Measurements from ENCODE around the gene SLC16A10.
"Not testable (repeated sequence)": the region's sequence is repeated elsewhere in the genome, so short reads cannot be mapped to it uniquely, and the experiment has no call there.

SLC16A10 gene

GRCh38 chr6:111087871-111088667 lies 766 bp downstream of the SLC16A10 start:
- DNase-seq, result peak; percentile 74

GRCh38 chr6:111088668-111089003 lies 1.3 kb downstream of the SLC16A10 start:
- no peak for DNase-seq

GRCh38 chr6:111090766-111091165 lies 3.5 kb downstream of the SLC16A10 start:
- DNase-seq, result no peak

- no peak for DNase-seq
Measured at GRCh38 chr6:111091987-111092386, 4.7 kb downstream of the SLC16A10 start.

- DNase-seq, result not testable (repeated sequence)
Measured at GRCh38 chr6:111095488-111095887, 8.2 kb downstream of the SLC16A10 start.

- DNase-seq, result peak; percentile 78
Measured at GRCh38 chr6:111096246-111096645, 8.9 kb downstream of the SLC16A10 start.

GRCh38 chr6:111098597-111098996 lies 11.3 kb downstream of the SLC16A10 start:
- DNase-seq, result no peak

- DNase-seq, result no peak
Measured at GRCh38 chr6:111101987-111102386, 14.7 kb downstream of the SLC16A10 start.

- peak; percentile 38 for DNase-seq
Measured at GRCh38 chr6:111105578-111105977, 18.3 kb downstream of the SLC16A10 start.

GRCh38 chr6:111107589-111107988 lies 20.3 kb downstream of the SLC16A10 start:
- no peak for DNase-seq

- DNase-seq, result no peak
Measured at GRCh38 chr6:111110036-111110435, 22.7 kb downstream of the SLC16A10 start.

- peak; percentile 45 for DNase-seq
Measured at GRCh38 chr6:111113336-111114086, 26.2 kb downstream of the SLC16A10 start.

GRCh38 chr6:111114087-111114443 lies 26.8 kb downstream of the SLC16A10 start:
- DNase-seq, result no peak

- peak; percentile 24 for DNase-seq
Measured at GRCh38 chr6:111114482-111114881, 27.2 kb downstream of the SLC16A10 start.

- DNase-seq, result no peak
Measured at GRCh38 chr6:111118826-111119225, 31.5 kb downstream of the SLC16A10 start.

- DNase-seq, result no peak
Measured at GRCh38 chr6:111119571-111120329, 32.4 kb downstream of the SLC16A10 start.

- DNase-seq, result no peak
Measured at GRCh38 chr6:111121789-111122350, 34.6 kb downstream of the SLC16A10 start.

- DNase-seq, result no peak
Measured at GRCh38 chr6:111122458-111123286, 35.4 kb downstream of the SLC16A10 start.

GRCh38 chr6:111124406-111124805 lies 37.1 kb downstream of the SLC16A10 start:
- DNase-seq, result no peak

GRCh38 chr6:111129013-111129412 lies 41.7 kb downstream of the SLC16A10 start:
- no peak for DNase-seq

- not testable (repeated sequence) for DNase-seq
Measured at GRCh38 chr6:111131018-111131417, 43.7 kb downstream of the SLC16A10 start.

GRCh38 chr6:111132669-111133068 lies 45.4 kb downstream of the SLC16A10 start:
- DNase-seq, result not testable (repeated sequence)
